Right lobe of liver (tissue), 6 donors: Measurements from ENCODE around the gene PRKCZ. TPM values are rescaled to one million over a fixed set of nuclear protein-coding genes. Genes with fewer than 3 reads are reported as not detected.
A peak's percentile ranks its signal among the peaks of the same experiment; 100 is the strongest.

Experiments
- ATAC-seq, 4 donors: fragments of 200-7000 bp; cut with Tn5 transposase; one replicate each; pipeline ENCODE4 v1.9.1; 2020; ENCODE audit warnings: mild to moderate bottlenecking in 4 of 4, moderate library complexity in 4 of 4
- DNase-seq, 3 donors: peaks; one replicate each; pipeline ENCODE4 v3.0.0-alpha.2; 2020
- H3K27ac ChIP-seq, 3 donors: fragments of 200-600 bp; one replicate each; pipeline ENCODE4 v1.8.0; 2022
- H3K27me3 ChIP-seq, 2 donors: fragments of 200-600 bp; one replicate each; pipeline ENCODE4 v1.8.0; 2022
- H3K36me3 ChIP-seq, 4 donors: fragments of 200-600 bp; sonication (generic) in 1 of 4; one replicate each; pipeline versions ENCODE4 v1.5.1 to v1.8.0; 2017 to 2022; ENCODE audit warnings: control low read depth in 1 of 4
- H3K4me1 ChIP-seq, 4 donors: fragments of 200-600 bp; sonication (generic) in 1 of 4; one replicate each; pipeline versions ENCODE4 v1.5.1 to v1.8.0; 2017 to 2022; ENCODE audit warnings: control low read depth in 1 of 4
- H3K4me3 ChIP-seq, 3 donors: fragments of 200-600 bp; one replicate each; pipeline ENCODE4 v1.8.0; 2022
- H3K9me3 ChIP-seq, 4 donors: fragments of 200-600 bp; sonication (generic) in 1 of 4; one replicate each; pipeline versions ENCODE4 v1.5.1 to v1.8.0; 2017 to 2022; ENCODE audit warnings: control low read depth in 1 of 4
- CTCF ChIP-seq, 4 donors: fragments of 200-600 bp in 3 of 4; fragments of 450-650 bp in 1 of 4; IDR thresholded peaks; one replicate each; pipeline versions ENCODE4 v1.5.1 to v1.8.0; 2016 to 2022; ENCODE audit warnings: antibody characterized with exemption in 4 of 4, mild to moderate bottlenecking in 2 of 4
- POLR2A ChIP-seq: fragments of 450-650 bp; IDR thresholded peaks from one replicate; pipeline ENCODE4 v1.6.1; 2017; ENCODE audit warnings: antibody characterized with exemption, mild to moderate bottlenecking
- WGBS: methylation state at CpG from one replicate; pipeline ENCODE4 v1.1.6; 2018; ENCODE audit warnings: low coverage, low lambda C conversion rate; ENCODE audit not compliant: insufficient coverage; ENCODE audit errors: missing lambda C conversion rate; 5-methylcytosine and 5-hydroxymethylcytosine counted together
- intact Hi-C, 2 donors: fragments of 100-400 bp; cut with DNase I; formaldehyde crosslinking; loops; one replicate each; pipeline versions ENCODE4 v1.11.2 to v1.14.1; 2022
- total RNA-seq, 6 experiments: library from RNA; depleted of rRNA in 2 of 6; stranded (reverse); fragments of >200 nt in 2 of 6; fragmentation: NEBNext Ultra II Directional in 3 of 6; extraction: Animal tissue kit (Norgen Biotek cat#: 25700) in 3 of 6; gene quantifications; one replicate each; pipeline versions ENCODE4 v1.1.0 to v1.2.4, GENCODE V29; 2016 to 2023
- donor health status: DM: no; HTN: yes; CAD: no.
- donor health status: DM: no; HTN: no; CAD: no.
- donor health status: DM: no; HTN: no; CAD: no.
- donor health status: DM: no; HTN: yes; CAD: no.
- donor health status: DM: no; HTN: yes; CAD: no.

Gene PRKCZ
- total RNA-seq, 6 experiments from 2014 or later: 10.3 to 20.1 (median 15.8) TPM

GRCh38 chr1:2234762-2235113 is 184.5 kb downstream of the PRKCZ start:
- peak overlapping the region; percentile 68 to 93 (median 68) for H3K27ac ChIP-seq
- DNase-seq: peak in 2 of 3 donors; percentile 58 to 74
- H3K27me3 ChIP-seq: no peaks in the 10 kb centered on the region
- H3K4me1 ChIP-seq: peaks cover 0 to 89% (median 55%) of the 10 kb centered on the region in 4 donors
- H3K4me3 ChIP-seq: peak overlapping the region in 2 of 3 donors; percentile 4 to 67
- TF ChIP-seq CTCF (IDR thresholded peaks at IDR 0.05): no peak
- no peak for TF ChIP-seq POLR2A
- intact Hi-C loops: loop anchor here in 1 of 2 donors (5.0 to 10.0 kb wide), 2 partner anchors 37 to 70 kb away; no protein-coding TSS in a partner anchor
- WGBS: 0% methylated on average over 4 of the region's 4 CpGs
- no peaks in the 10 kb centered on the region for H3K9me3 ChIP-seq
- ATAC-seq: peak; percentile 7 to 21 (median 18)
- H3K36me3 ChIP-seq: no peaks in the 10 kb centered on the region

Other genes starting within 250 kb of the PRKCZ start
- gene GNB1, start 159.3 kb upstream of the PRKCZ start, total RNA-seq: 100 to 1,000 TPM in 4 of 6 experiments, 10 to 100 TPM in 2; 85.9 to 147 (median 104) TPM
- 1 to 10 TPM in 1 of 6 experiments, under 1 TPM in 3, not detected in 2; 0.44 to 1.4 (median 0.58) TPM for gene CALML6, start 135.2 kb upstream of the PRKCZ start, total RNA-seq
- 10 to 100 TPM in 1 of 6 experiments, 1 to 10 TPM in 5; 2.3 to 13.2 (median 6.0) TPM for gene TMEM52, start 131.1 kb upstream of the PRKCZ start, total RNA-seq
- gene CFAP74, start 46.6 kb upstream of the PRKCZ start, total RNA-seq: 1 to 10 TPM in 2 of 6 experiments, under 1 TPM in 3, not detected in 1; 0.16 to 3.5 (median 0.32) TPM
- under 1 TPM in 1 of 6 experiments, not detected in 5; 0.55 TPM for gene GABRD, start 31.1 kb upstream of the PRKCZ start, total RNA-seq
- gene FAAP20, start 144.4 kb downstream of the PRKCZ start, total RNA-seq: 10 to 100 TPM; 18.9 to 26.0 (median 24.4) TPM
- 10 to 100 TPM; 23.7 to 84.8 (median 31.4) TPM for gene SKI, start 177.9 kb downstream of the PRKCZ start, total RNA-seq